ENCODE measurements around the gene C16orf54. TPM values are rescaled to one million over a fixed set of nuclear protein-coding genes. Genes with fewer than 3 reads are reported as not detected.
"Not testable (repeated sequence)": the region's sequence is repeated elsewhere in the genome, so short reads cannot be mapped to it uniquely, and the experiment has no call there.

The C16orf54 gene
- total RNA-seq, 1 experiment from 2014 or later, result 0.18 TPM

DNA sequence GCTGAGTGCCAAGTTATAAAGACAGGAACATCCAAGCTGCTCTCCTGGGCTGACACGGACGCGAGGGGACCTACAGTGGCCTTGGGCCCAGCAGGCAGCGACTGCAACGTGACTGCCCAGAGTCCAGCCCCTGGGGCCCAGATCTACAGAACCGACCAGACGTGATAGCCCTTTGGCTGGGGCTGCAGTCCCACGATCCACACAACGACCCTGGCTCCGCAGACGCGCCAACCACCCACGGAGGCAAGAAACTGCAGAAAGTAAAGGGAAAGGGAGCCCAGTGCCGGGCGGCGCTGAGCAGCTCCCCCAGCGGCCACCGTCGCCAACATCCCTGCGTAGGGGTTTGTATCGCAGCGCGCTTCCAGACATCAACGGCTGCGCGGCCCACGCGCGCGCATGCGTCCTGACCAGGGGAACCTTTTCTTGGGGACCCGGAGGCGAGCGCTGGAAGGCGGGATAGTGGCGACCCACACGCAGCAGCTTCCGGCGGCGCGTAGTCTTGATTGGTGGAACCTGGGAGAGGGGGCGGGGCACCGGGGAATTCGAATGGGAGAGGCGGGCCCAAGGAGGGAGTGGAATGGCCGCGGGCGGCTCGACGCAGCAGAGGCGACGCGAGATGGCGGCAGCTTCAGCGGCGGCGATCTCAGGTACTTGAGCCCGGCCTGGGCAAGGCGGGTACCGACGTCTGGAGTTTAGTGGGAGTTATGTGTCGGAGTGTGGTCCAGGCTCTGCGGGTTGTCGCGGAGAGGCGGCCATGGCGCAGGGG is 44.6 kb upstream of the C16orf54 start, which contains the start of gene KIF22:
Gene KIF22 (plus strand): TSS at position 569 of the 766 bp plus-strand sequence. CDS start 9 bp downstream, at position 578.
- in situ Hi-C loops (cut with HindIII; ENCODE audit: low pct_unique_long_range_greater_than_20kb, low sequenced_read_pairs) (no loop called here), intact Hi-C loops (cut with micrococcal nuclease; ENCODE audit: unreplicated experiment) (no loop called here)
- peak; percentile 88 for DNase-seq (ENCODE audit: low read depth, low spot score)
- no peaks in the 10 kb centered on the region for H3K9me3 ChIP-seq (ENCODE audit: control insufficient read depth, insufficient read depth, low read depth, low read length)
- no peaks in the 10 kb centered on the region; the same call in 1 of the 2 replicates for H3K36me3 ChIP-seq (ENCODE audit: control insufficient read depth, insufficient read depth, low read length)
- H3K4me1 ChIP-seq (ENCODE audit: control insufficient read depth, insufficient read depth, low read length), result peaks cover 12% of the 10 kb centered on the region
- H3K27me3 ChIP-seq (ENCODE audit: control insufficient read depth, insufficient read depth, low read length), result no peaks in the 10 kb centered on the region
- no TSS peak for BruUV-seq (replicated peaks)
- ChIA-PET POLR2A (interaction anchor here (0.5 to 0.6 kb wide), 3 partner anchors 15 to 62 kb away, joined by 3 to 6 read pairs (median 4); no protein-coding TSS in a partner anchor), CTCF (interaction anchor here (0.7 kb wide), 1 partner anchor 90 kb away, joined by 3 read pairs; no protein-coding TSS in a partner anchor)
- H3K4me3 ChIP-seq (ENCODE audit: low read depth in 2 of 2, low read length in 2 of 2), result peak within 1 kb of the TSS; percentile 88 to 93
- peak; percentile 97 for ATAC-seq
- TF ChIP-seq, protein P1, sequence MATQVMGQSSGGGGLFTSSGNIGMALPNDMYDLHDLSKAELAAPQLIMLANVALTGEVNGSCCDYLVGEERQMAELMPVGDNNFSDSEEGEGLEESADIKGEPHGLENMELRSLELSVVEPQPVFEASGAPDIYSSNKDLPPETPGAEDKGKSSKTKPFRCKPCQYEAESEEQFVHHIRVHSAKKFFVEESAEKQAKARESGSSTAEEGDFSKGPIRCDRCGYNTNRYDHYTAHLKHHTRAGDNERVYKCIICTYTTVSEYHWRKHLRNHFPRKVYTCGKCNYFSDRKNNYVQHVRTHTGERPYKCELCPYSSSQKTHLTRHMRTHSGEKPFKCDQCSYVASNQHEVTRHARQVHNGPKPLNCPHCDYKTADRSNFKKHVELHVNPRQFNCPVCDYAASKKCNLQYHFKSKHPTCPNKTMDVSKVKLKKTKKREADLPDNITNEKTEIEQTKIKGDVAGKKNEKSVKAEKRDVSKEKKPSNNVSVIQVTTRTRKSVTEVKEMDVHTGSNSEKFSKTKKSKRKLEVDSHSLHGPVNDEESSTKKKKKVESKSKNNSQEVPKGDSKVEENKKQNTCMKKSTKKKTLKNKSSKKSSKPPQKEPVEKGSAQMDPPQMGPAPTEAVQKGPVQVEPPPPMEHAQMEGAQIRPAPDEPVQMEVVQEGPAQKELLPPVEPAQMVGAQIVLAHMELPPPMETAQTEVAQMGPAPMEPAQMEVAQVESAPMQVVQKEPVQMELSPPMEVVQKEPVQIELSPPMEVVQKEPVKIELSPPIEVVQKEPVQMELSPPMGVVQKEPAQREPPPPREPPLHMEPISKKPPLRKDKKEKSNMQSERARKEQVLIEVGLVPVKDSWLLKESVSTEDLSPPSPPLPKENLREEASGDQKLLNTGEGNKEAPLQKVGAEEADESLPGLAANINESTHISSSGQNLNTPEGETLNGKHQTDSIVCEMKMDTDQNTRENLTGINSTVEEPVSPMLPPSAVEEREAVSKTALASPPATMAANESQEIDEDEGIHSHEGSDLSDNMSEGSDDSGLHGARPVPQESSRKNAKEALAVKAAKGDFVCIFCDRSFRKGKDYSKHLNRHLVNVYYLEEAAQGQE (IDR thresholded peaks at IDR 0.05; ENCODE audit: insufficient read depth in 1 of 2, low read depth in 2 of 2, low read length in 1 of 2), result 0 out of 4 replicates have a peak, but pooled peaks of 1 of the 2 experiments have one; percentile 59
- TF ChIP-seq, protein P2, sequence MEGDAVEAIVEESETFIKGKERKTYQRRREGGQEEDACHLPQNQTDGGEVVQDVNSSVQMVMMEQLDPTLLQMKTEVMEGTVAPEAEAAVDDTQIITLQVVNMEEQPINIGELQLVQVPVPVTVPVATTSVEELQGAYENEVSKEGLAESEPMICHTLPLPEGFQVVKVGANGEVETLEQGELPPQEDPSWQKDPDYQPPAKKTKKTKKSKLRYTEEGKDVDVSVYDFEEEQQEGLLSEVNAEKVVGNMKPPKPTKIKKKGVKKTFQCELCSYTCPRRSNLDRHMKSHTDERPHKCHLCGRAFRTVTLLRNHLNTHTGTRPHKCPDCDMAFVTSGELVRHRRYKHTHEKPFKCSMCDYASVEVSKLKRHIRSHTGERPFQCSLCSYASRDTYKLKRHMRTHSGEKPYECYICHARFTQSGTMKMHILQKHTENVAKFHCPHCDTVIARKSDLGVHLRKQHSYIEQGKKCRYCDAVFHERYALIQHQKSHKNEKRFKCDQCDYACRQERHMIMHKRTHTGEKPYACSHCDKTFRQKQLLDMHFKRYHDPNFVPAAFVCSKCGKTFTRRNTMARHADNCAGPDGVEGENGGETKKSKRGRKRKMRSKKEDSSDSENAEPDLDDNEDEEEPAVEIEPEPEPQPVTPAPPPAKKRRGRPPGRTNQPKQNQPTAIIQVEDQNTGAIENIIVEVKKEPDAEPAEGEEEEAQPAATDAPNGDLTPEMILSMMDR (IDR thresholded peaks at IDR 0.05), result peak; percentile 84
- 0 out of 2 replicates have a peak, but pooled peaks have one; percentile 44 for TF ChIP-seq TCF7L2 (IDR thresholded peaks at IDR 0.05; ENCODE audit: low read depth, low read length)
- TF ChIP-seq POLR2AphosphoS5 (IDR thresholded peaks at IDR 0.05; ENCODE audit: low read depth, low read length), result peak; percentile 88
- TF ChIP-seq SIN3A (IDR thresholded peaks at IDR 0.05; ENCODE audit: borderline replicate concordance, insufficient read depth, low read depth, low read length), result peak; percentile 86; the same call in 1 of the 2 replicates
- H3K27ac ChIP-seq (ENCODE audit: low read length), result peak within 1 kb of the TSS; percentile 97

DNA sequence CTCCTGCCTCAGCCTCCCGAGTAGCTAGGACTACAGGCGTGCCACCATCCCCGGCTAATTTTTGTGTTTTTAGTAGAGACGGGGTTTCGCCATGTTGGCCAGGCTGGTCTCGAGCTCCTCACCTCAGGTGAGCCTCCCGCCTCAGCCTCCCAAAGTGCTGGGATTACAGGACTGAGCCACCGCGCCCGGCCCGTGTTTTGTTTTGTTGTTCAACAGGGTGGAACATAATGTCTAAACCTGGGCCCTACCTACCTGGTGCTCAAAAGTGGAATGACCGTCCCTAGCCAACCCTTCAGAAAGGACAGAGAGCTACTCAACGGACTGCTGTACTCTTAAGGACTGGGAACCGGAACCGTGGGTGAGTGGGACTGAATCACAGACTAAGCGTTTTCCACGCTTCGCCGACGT is 44.0 kb upstream of the C16orf54 start:
- TF ChIP-seq TCF7L2 (IDR thresholded peaks at IDR 0.05; ENCODE audit: low read depth, low read length) (no peak), SIN3A (IDR thresholded peaks at IDR 0.05; ENCODE audit: borderline replicate concordance, insufficient read depth, low read depth, low read length) (no peak), POLR2AphosphoS5 (IDR thresholded peaks at IDR 0.05; ENCODE audit: low read depth, low read length) (no peak)
- TF ChIP-seq, protein P1 (IDR thresholded peaks at IDR 0.05; ENCODE audit: insufficient read depth in 1 of 2, low read depth in 2 of 2, low read length in 1 of 2), result no peak
- TF ChIP-seq, protein P2 (IDR thresholded peaks at IDR 0.05), result no peak
- Histone ChIP-seq H3K27me3 (ENCODE audit: control insufficient read depth, insufficient read depth, low read length) (no peaks in the 10 kb centered on the region), H3K9me3 (ENCODE audit: control insufficient read depth, insufficient read depth, low read depth, low read length) (no peaks in the 10 kb centered on the region), H3K4me3 (ENCODE audit: low read depth in 2 of 2, low read length in 2 of 2) (peak overlapping the region; percentile 88 to 93), H3K36me3 (ENCODE audit: control insufficient read depth, insufficient read depth, low read length) (no peaks in the 10 kb centered on the region; the same call in 1 of the 2 replicates), H3K4me1 (ENCODE audit: control insufficient read depth, insufficient read depth, low read length) (peaks cover 12% of the 10 kb centered on the region), H3K27ac (ENCODE audit: low read length) (peak overlapping the region; percentile 97)
- intact Hi-C loops (cut with micrococcal nuclease; ENCODE audit: unreplicated experiment) (no loop called here), in situ Hi-C loops (cut with HindIII; ENCODE audit: low pct_unique_long_range_greater_than_20kb, low sequenced_read_pairs) (no loop called here)
- POLR2A ChIA-PET, result interaction anchor here (0.5 to 0.6 kb wide), 3 partner anchors 16 to 61 kb away, joined by 3 to 6 read pairs (median 4); no protein-coding TSS in a partner anchor
- ATAC-seq (peak; percentile 17; the same call in 1 of the 2 replicates), DNase-seq (ENCODE audit: low read depth, low spot score) (no peak)
- CTCF ChIA-PET, result interaction anchor here (1.2 kb wide), 1 partner anchor 243 kb away, joined by 11 read pairs; no protein-coding TSS in a partner anchor
- no TSS peak for BruUV-seq (replicated peaks)

DNA sequence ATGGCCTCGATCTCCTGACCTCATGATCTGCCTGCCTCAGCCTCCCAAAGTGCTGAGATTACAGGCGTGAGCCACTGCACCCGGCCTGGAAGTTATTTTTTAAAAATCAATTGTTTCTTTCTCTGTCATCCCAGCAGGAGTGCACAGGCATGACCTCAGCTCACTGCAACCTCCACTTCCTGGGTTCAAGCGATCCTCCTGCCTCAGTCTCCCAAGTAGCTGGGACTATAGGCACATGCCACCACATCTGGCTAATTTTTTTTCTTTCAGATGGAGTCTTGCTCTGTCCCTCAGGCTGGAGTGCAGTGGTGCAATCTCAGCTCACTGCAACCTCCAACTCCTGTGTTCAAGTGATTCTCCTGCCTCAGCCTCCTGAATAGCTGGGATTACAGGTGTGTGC is 41.4 kb upstream of the C16orf54 start:
- H3K4me3 ChIP-seq (ENCODE audit: low read depth in 2 of 2, low read length in 2 of 2); BruUV-seq (replicated peaks); H3K36me3 ChIP-seq (ENCODE audit: control insufficient read depth, insufficient read depth, low read length); ATAC-seq; H3K4me1 ChIP-seq (ENCODE audit: control insufficient read depth, insufficient read depth, low read length); H3K27me3 ChIP-seq (ENCODE audit: control insufficient read depth, insufficient read depth, low read length); POLR2A ChIA-PET; intact Hi-C loops (cut with micrococcal nuclease; ENCODE audit: unreplicated experiment); H3K27ac ChIP-seq (ENCODE audit: low read length); DNase-seq (ENCODE audit: low read depth, low spot score); H3K9me3 ChIP-seq (ENCODE audit: control insufficient read depth, insufficient read depth, low read depth, low read length); CTCF ChIA-PET; in situ Hi-C loops (cut with HindIII; ENCODE audit: low pct_unique_long_range_greater_than_20kb, low sequenced_read_pairs): not testable (repeated sequence)

Measured in Panc1 (cell line).